C1 segment of cervical spinal cord (tissue), 14 donors: ENCODE measurements around the gene PIK3R1.

Experiments
- DNase-seq, 14 donors: peaks; one replicate each; lab custom pipeline; 2025; lab: John Stamatoyannopoulos, UW

PIK3R1 gene

DNA sequence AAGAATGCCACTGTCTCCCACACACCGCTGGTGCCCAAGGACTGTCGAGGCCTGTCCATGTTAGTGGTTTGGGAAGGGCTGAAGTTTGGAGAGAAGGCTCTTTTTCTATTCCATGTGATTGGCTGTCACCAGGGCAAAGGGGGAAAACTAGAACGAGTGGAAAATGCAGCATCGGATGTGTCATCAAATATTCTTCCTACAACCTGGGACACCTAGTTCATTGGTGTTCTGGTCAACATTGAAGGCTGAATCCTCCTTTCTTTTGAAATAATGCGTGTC is 53.2 kb downstream of the PIK3R1 start:
- no peak for DNase-seq

DNA sequence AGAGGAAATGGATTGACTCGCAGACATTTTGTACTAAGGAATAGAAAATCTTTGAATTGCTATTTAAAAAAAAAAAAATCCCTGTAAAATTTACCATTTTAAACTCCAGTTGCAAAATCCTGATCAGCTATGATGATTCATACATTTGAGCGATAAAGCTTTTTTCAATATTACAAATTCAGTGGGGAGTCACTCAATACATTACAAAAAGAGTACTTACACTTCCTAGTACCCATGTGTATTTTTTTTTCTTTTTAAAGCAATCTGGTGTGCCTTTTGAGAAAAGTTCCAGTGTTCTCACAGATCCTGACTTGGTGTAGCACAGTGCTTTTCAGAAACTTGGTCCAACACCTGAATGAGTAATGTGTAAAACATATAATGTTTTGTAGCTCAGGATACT is 54.3 kb downstream of the PIK3R1 start:
- no peak for DNase-seq

DNA sequence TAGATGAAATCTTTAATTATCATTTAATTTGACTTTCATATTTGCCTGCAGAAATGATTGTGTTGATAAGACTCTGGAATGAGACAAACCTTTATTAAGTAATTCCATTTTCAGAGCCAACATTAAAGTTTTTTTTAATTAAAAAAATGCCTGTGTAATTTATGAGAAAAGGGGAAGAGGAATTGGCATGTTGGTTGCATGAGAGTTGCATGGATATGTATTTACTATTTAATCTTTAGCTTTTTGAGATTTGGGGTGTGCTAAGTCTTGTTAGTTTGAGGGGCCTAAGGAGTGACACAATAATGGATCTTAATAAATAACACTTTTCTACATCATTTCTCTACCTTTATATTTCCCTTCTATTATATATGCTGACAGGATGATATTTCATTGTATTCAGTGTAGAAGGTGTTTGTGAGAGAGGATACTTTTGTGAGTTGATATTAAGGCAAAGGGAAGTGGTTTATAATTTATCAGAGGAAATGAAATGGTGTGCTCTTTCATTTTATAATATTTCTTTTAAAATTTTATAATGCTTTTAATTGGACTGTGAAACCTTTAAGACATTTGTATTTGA is 54.9 kb downstream of the PIK3R1 start:
- no peak for DNase-seq

DNA sequence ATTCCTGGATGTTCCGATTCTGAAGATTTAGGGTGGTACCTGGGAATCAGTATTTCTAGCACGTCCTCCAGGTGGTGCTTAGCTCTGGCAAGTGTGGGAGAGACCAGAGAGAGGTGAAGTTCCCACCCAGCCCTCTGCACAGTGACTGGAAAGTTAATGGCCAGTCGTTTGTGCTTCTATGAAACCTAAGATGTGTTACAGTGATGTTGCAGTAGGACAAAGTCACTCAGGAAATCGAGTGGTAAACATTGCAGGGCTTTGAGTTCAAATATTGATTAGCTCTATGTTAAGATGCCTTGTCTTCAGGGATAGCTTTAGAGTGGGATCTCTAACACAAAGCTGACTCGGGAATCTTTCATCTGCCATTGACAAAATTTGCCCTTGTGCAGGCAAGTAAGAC is 55.6 kb downstream of the PIK3R1 start:
- DNase-seq, result no peak

DNA sequence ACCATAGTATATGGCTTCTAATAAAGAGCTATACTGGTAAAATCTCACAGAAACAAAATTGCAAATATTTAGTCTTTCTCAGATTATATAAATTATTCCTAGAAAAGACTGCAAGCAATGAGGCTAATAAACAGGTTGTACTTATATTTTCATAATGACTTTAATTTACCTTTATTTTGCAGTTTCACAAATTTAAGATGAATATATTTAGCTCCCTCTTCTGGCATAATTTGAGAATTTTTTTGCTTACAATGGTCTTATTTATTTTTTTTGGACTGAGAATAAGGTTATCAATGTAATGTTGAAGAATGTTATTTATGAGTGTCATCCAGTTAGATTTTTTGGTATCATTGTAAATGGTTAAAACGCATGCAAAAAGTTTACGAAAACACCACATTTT is 56.7 kb downstream of the PIK3R1 start:
- no peak for DNase-seq

DNA sequence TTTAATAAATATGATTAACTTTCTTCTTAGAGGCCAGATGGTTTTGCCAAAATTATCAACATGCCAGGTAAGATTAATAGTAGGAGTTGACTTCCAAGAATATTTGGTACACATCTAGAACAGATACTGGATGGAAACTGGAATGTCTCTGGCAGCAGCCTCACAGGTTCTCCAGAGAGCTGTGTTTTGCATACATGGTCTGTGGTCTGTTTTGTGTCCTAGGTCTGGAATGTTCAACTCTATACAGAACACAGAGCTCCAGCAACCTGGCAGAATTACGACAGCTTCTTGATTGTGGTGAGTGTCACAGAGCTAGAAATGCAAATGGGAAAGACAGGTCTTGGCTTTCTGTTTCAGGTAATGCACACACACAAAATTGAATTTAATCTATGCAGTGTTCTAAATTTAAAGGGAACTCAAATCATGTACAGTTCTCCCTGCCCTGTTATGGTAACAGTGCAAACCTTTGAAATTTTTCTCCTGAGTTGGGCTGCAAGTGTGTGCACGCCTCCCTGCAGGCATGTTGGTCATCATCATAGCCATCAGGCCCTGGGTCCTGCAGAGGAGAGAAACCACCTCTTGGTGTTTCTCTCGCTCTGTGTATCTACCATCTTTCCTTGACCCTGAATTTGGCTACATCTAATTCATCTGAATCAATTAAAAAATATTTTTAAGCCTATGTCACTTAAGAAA is 58.3 kb downstream of the PIK3R1 start:
- DNase-seq, result no peak

DNA sequence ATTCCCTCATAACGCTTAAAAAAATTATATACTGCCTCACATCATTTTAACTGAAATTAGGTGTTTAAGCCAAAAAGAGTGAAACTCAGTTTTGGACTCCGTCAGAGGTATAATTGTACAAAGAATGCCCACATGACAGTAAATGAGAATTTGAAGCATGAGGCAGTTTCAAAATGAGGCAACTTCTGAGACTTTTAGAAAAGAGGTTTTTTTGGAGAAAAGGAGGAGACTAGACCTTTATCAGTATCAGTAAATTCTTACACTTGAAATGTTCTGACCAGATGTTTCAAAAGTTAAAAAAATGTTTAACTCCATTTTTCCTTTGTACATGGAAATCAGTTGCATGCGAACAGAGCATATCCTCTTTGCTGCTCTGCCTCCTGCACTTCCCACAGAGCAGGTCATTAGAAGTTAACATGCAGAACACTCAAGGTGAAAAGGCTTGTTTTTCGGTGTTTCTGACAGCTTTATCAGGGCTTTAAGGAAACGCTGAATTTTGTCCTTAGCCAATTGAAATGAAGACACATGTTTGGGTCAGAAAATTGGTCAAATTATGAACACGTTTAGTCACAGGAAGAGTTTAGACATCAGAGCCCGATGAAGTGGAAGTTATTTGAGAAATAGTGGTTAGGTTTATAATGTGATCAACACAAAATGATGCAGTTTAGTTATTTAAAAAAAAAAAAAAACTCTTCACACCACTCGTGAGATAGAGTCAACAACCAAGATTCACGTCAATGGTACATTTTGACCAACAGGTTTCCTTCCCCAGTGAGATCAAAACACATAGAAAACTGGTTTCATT is 59.5 kb downstream of the PIK3R1 start:
- no peak for DNase-seq

DNA sequence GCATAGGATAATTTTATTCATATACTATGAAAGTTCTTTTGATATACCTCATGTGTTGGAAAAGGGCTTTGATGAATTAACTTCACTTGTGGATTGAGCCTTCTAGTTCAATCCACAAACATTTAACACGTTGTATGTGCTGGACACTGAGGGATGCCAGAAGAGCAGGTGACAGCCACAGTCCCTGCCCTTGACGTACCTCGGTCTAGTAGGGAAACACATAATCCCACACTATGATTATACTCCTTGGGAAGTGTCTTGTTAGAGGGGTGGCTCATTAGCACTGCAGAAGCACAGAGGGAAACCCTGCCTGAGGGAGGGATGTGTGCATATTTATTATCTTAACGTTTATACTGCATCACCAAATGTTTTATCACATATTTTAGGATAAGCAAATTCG is 61.2 kb downstream of the PIK3R1 start:
- no peak for DNase-seq

DNA sequence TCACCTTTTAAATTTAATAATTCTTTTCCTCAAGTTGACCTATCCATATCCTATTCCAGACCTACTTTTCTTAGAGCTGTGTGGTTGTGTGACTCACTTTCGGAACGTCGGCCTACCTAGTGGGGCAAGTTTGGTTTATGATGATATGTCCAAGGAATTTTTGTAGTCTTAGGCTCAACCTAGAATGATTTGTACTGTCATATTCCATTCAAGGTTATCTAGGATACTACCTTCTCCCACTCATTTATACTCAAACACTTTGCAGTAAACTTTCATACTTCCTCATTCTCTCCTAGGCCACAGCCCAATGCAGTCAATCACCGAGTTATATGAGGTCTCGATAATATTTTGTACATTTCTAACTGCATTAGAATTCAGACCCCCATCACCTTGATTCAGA is 61.9 kb downstream of the PIK3R1 start:
- DNase-seq, result no peak

DNA sequence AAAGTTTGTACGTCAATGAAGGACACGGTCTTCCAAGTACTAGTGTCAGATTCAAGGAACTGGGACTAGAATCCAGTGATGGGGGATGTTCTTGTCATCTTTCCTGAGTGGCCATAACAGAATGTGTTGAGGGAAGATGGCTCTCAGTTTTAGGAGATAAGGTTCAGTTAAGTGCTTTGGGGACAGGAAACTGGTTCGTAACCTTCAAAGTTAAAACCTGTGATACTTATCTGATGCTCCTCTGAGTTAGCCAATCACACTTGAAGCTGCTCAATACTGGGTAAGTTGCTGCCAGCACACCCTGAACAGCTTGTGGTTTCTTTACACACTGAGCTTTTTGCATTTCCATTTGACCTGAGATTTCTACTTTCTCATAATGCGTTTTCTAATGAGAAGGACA is 64.4 kb downstream of the PIK3R1 start:
- DNase-seq, result no peak

DNA sequence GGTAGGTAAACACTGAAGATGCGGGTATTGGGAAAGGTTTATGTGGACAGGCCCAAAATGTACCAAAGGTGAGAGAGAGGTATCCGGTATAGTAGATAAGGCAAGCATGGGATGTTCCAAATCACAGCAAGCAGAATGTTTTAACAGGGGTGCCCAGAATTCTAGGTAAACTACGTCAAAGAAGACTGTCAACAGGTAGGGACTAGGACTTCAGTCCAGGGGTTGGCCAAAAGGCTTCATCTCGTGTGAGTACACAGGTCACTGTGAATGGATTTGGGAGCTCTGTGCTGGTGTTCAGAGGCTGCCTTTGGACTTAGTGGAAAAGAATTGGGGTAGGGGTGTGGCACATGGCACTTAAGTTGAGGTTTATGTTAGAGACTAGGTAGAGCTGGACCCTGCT is 66.4 kb downstream of the PIK3R1 start:
- DNase-seq, result no peak

DNA sequence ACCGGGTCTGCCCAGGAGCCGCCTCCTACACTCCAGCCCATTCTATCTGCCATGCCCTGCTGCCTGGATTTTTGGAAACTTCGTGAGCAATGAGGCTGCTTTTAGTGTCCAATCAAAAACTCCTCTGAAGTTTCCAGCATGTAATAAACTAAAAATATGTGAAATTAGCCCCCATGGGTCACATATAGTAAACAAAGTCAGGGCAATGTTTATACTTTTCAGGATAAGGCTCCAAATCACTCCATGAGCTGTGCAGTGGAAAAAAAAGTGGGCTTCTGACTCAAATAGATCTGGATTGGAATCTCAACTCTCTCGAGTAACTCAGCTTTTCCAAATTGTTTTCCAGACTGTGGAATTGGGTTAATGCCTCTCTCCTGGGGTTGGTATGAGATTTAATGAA is 68.2 kb downstream of the PIK3R1 start:
- no peak for DNase-seq

DNA sequence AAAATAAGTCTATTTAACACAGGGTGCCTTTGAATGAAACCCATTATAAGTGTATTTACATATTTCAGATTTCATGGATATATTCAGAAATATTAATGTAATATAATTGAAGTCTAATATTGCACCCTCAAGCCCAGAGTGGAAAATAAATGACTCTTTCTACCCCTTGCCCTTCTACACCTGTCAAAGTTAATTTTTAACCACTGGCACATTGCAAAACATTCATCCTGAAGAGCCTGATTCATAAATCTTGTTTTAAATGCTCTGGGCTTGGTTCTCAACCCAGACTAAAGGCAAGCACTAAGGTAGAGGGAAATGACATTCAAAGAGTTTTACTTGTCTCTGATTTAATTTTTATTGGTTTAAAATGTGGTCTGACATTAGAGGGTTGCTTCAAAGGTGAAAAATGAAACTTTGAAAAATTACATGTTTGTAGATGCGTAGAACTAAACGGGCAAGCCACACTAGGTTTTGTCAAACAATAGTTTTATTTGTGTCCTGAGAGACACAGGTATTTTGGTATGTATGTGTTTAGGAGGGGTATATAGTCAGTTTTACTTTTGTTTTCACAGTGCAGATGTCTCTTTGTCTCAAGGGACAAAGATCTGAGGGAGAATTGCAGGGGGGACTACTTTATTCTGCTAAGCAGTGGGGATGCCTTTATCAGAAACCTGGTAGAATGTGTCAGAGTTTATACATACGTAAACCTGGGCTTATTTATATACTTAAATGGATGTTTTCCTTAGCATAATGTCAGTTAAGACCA is 69.7 kb downstream of the PIK3R1 start:
- no peak for DNase-seq

DNA sequence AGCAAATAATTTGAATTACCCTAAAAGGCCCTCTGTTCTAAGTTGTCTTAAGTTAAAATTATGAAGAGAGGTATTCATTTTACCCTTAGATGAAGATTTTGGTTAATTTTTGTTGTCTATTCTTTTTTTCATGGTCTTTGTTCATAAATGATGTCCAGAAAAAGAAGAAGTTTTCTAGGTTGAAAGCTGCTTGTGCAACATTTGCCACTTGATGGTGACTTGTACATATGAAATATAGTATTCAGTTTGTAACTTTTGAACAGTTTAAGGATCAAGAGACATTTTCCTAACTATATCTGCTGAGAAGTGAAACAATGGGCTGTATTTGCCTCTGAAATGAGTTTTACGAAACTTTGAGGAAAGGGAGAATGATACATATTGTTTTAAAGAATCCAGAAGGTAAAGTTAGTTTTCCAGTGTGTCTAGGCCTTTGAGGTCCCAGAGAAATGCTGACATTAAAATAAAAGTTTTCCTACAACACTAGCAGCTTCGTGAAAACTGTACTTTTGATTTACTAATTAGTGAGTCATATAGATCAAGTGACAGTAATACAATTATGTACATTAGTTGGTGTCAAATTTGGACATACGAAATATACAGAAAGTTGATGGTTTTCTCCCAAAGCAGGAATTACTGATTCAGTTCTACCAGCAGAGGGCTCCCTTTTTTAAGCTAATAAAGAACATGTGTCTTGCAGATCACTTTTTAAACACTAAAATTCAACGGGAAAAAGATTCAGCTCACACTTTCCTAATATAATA is 70.5 kb downstream of the PIK3R1 start:
- DNase-seq, result peak in 1 of 14 donors; percentile 52

DNA sequence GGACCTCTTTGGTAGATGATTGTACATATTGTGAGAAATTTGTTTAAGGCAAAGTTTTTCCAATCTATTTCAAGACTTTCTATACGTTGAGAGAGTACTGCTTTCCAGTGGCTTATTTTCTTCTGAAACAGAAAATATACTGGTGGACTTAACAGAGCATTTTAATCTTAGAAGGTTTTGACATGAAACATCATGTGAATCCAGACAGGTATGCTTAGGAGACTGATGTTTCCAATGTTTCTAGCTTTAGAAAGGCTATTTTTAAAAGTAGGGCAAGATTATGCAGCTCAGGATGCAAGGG is 71.0 kb downstream of the PIK3R1 start:
- no peak for DNase-seq

DNA sequence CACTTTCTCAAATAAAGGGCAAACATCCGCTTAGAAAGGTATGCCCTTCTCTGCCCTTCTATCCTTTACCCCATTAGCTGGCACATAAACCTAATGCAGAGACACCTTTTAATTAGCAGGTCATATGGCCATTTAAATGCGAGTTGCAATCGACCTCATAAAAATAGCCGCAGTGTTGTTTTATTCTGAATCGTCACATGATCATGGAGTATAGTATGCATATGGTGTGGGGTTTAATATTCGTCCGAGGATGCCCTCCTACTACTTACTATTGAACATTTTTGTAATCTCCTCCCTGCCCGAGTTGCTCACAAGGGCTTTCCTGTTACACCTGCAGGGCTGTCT is 72.0 kb downstream of the PIK3R1 start:
- no peak for DNase-seq

DNA sequence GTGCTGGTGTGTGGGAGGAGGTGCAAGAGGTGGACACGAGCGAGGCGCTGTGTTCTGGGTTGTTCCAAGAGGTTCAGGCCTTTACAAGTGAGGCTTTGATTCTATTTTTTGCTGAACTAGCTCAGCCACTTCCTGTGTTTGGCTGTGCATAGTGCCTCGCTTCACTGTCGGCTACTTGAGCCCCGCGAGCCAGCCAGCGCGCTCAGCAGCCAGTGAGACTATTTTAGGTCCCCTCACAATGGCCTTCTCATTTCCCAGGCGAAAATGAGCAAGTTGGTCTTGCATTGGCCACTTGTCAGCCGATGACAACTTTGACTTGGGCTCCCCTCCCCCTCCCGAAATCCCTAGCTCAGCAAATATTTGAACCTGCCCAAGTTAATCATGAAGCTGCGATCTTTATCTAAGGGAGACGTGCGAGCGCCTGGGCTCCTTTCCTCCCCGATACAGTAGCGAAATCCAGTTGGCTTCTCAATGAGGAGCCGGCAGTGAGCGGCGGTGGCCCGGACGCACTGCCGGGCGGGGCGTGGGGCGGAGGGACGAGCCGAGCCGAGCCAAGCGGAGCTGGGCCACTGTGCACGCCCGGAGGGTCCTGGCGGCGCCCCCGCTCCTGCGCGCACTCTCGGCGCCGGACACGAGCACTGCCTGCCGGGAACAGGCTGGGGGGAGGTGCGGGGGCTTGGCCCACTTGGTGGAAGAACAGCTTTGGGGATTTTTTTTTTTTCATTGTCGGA is 72.6 kb downstream of the PIK3R1 start:
- peak in 13 of 14 donors; percentile 67 to 88 (median 81) for DNase-seq

DNA sequence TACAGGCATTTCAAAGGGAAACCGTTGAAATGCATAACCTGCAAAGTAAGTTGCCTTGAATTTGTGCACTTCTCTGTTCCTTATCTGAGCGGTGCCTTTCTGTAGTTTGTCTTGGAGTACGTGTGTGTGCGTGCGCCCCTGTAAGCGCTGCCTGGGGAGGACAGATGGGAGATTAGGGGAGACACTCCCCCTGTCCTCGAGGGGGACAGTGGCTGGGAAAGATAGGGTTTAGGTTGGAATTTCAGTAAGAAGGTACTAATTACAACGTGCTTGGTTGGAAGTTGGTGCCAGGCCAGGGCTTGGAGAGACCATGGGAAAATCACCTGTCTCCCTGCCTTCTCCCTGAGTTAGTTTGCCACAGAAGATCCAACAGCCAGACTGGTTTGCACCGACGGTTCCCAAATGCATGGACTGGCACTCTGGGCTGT is 73.2 kb downstream of the PIK3R1 start:
- peak in 10 of 14 donors; percentile 10 to 69 (median 54) for DNase-seq

DNA sequence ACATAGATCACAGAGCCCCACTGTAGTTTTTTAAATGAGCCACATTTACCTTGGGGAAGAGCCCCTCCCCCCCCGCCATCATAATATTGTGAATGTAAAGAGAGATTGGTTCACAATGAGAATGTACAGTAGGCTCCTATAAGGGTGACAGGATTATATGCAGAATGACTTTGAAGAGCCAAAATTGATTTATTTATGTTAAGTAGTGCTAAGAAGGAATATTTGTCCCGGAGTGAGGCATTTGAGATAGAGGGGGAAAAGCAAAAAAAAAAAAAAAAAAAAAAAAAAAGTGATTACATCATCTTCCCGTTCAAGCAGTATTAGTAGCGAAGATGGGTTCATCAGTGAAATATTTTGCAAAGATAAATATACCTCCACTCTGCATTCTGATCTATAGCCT is 73.9 kb downstream of the PIK3R1 start:
- DNase-seq, result no peak

DNA sequence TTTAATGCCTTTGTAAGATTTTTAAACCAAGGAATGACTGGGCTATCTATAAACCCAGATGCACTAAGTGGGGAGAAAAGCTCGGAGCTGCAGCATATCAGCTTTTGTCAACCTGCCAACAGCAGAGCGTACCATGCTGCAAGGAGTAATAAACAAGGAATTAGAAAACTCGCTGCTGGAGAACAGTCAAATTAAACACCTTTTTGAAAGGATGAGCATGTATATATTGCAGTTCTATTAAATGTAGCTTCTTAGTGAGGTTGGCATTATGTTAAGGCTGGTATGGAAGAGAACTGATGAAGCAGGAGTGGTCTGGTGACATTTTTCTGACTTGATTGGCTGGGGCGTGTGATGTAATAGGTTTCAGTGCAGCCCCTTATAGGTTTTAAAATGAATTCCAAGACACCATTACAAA is 74.7 kb downstream of the PIK3R1 start:
- DNase-seq, result peak in 3 of 14 donors; percentile 10 to 79 (median 16)

DNA sequence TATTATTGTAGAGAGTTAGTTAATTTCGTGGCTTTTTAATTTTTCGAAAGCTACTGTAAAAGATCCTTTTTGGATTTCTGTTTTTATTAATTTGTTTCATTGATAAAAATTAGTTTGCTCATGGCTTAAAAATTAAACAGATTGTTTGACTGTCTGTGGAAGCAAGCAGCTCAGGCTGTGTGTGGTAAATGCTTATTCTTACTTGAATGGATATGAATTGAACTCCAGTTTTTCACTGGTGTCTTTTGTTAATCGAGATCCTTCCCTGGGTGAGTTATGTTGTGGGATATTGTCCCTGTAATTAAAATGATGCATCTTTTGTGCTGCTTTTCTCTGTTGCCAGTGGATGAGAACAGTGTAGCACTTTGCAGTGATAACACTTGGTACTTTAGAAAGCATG is 75.3 kb downstream of the PIK3R1 start:
- DNase-seq, result peak in 1 of 14 donors; percentile 37
